Activated T-helper 17 cell treated with anti-CD3 and anti-CD28 coated beads, Interleukin-2, amount 50 U/mL, for 72 hours (primary cell): ENCODE results near the gene AVEN. TPM values are rescaled to one million over a fixed set of nuclear protein-coding genes. Genes with fewer than 3 reads are reported as not detected.

ENCODE experiments used
- ATAC-seq: fragments of 150-1000 bp; cut with Tn5 transposase; replicated peaks from 2 replicates; pipeline ENCODE4 v1.10.0; 2021; ENCODE audit warnings: mild to moderate bottlenecking, moderate library complexity
- H3K27ac Mint-ChIP-seq: one replicate; pipeline ENCODE4 v1.8.0; 2022; ENCODE audit warnings: mixed read lengths
- H3K27me3 Mint-ChIP-seq: one replicate; pipeline ENCODE4 v1.8.0; 2022; ENCODE audit warnings: mixed read lengths
- H3K36me3 Mint-ChIP-seq: one replicate; pipeline ENCODE4 v1.8.0; 2022; ENCODE audit warnings: low read depth, mild to moderate bottlenecking, mixed read lengths
- H3K4me1 Mint-ChIP-seq: one replicate; pipeline ENCODE4 v1.8.0; 2022; ENCODE audit warnings: mixed read lengths
- H3K4me3 Mint-ChIP-seq: one replicate; pipeline ENCODE4 v1.8.0; 2022; ENCODE audit warnings: mild to moderate bottlenecking, mixed read lengths
- H3K9me3 Mint-ChIP-seq: one replicate; pipeline ENCODE4 v1.8.0; 2022; ENCODE audit warnings: mixed read lengths
- total RNA-seq, 2 donors: library from RNA; stranded (reverse); gene quantifications; one replicate each; pipeline ENCODE4 v1.2.3, GENCODE V29; 2022

AVEN gene
- total RNA-seq, 2 donors from 2014 or later = 10.7 to 17.5 TPM

GRCh38 chr15:33941279-33942063 lies 97.5 kb downstream of the AVEN start:
- Mint-ChIP-seq H3K4me1 (no peaks in the 10 kb centered on the region), H3K27ac (no peak overlapping the region), H3K4me3 (no peak overlapping the region), H3K9me3 (no peaks in the 10 kb centered on the region), H3K27me3 (no peaks in the 10 kb centered on the region), H3K36me3 (no peaks in the 10 kb centered on the region)
- ATAC-seq = no peak

- Mint-ChIP-seq H3K4me3 (no peak overlapping the region), H3K9me3 (no peaks in the 10 kb centered on the region), H3K4me1 (no peaks in the 10 kb centered on the region), H3K27me3 (no peaks in the 10 kb centered on the region), H3K36me3 (no peaks in the 10 kb centered on the region), H3K27ac (no peak overlapping the region)
- ATAC-seq = no peak
These were observed 104.1 kb downstream of the AVEN start for GRCh38 chr15:33934921-33935320.

GRCh38 chr15:33934396-33934795 lies 104.6 kb downstream of the AVEN start:
- Mint-ChIP-seq H3K4me1 (no peaks in the 10 kb centered on the region), H3K36me3 (no peaks in the 10 kb centered on the region), H3K9me3 (no peaks in the 10 kb centered on the region), H3K27me3 (no peaks in the 10 kb centered on the region), H3K27ac (no peak overlapping the region), H3K4me3 (no peak overlapping the region)
- ATAC-seq = no peak

GRCh38 chr15:33932734-33933133 lies 106.3 kb downstream of the AVEN start:
- no peak overlapping the region for H3K27ac Mint-ChIP-seq
- H3K27me3 Mint-ChIP-seq = no peaks in the 10 kb centered on the region
- no peak for ATAC-seq
- no peaks in the 10 kb centered on the region for H3K36me3 Mint-ChIP-seq
- H3K4me3 Mint-ChIP-seq = no peak overlapping the region
- no peaks in the 10 kb centered on the region for H3K9me3 Mint-ChIP-seq
- no peaks in the 10 kb centered on the region for H3K4me1 Mint-ChIP-seq

GRCh38 chr15:33926260-33926659 lies 112.7 kb downstream of the AVEN start:
- H3K9me3 Mint-ChIP-seq = no peaks in the 10 kb centered on the region
- no peak overlapping the region for H3K4me3 Mint-ChIP-seq
- H3K4me1 Mint-ChIP-seq = no peaks in the 10 kb centered on the region
- no peaks in the 10 kb centered on the region for H3K36me3 Mint-ChIP-seq
- no peaks in the 10 kb centered on the region for H3K27me3 Mint-ChIP-seq
- H3K27ac Mint-ChIP-seq = no peak overlapping the region
- ATAC-seq = no peak

- Mint-ChIP-seq H3K27ac (no peak overlapping the region), H3K4me1 (peaks cover 5% of the 10 kb centered on the region), H3K4me3 (no peak overlapping the region), H3K36me3 (no peaks in the 10 kb centered on the region), H3K27me3 (no peaks in the 10 kb centered on the region), H3K9me3 (no peaks in the 10 kb centered on the region)
- no peak for ATAC-seq
These were observed 115.6 kb downstream of the AVEN start for GRCh38 chr15:33923446-33923845.

GRCh38 chr15:33915571-33916407 lies 123.2 kb downstream of the AVEN start:
- Mint-ChIP-seq H3K27me3 (no peaks in the 10 kb centered on the region), H3K36me3 (no peaks in the 10 kb centered on the region), H3K27ac (no peak overlapping the region), H3K4me3 (no peak overlapping the region), H3K9me3 (no peaks in the 10 kb centered on the region), H3K4me1 (peaks cover 10% of the 10 kb centered on the region)
- no peak for ATAC-seq

- no peaks in the 10 kb centered on the region for H3K9me3 Mint-ChIP-seq
- ATAC-seq = no peak
- H3K27me3 Mint-ChIP-seq = no peaks in the 10 kb centered on the region
- no peak overlapping the region for H3K27ac Mint-ChIP-seq
- peaks cover 13% of the 10 kb centered on the region for H3K4me1 Mint-ChIP-seq
- H3K36me3 Mint-ChIP-seq = no peaks in the 10 kb centered on the region
- H3K4me3 Mint-ChIP-seq = no peak overlapping the region
These were observed 125.5 kb downstream of the AVEN start for GRCh38 chr15:33913459-33913858.

- Mint-ChIP-seq H3K9me3 (no peaks in the 10 kb centered on the region), H3K27me3 (no peaks in the 10 kb centered on the region), H3K4me1 (peaks cover 13% of the 10 kb centered on the region), H3K4me3 (no peak overlapping the region), H3K27ac (no peak overlapping the region), H3K36me3 (no peaks in the 10 kb centered on the region)
- no peak for ATAC-seq
These were observed 126.7 kb downstream of the AVEN start for GRCh38 chr15:33912326-33912725.

GRCh38 chr15:33910741-33911140 lies 128.3 kb downstream of the AVEN start:
- Mint-ChIP-seq H3K9me3 (no peaks in the 10 kb centered on the region), H3K27me3 (no peaks in the 10 kb centered on the region), H3K4me1 (peaks cover 8% of the 10 kb centered on the region), H3K27ac (no peak overlapping the region), H3K4me3 (no peak overlapping the region), H3K36me3 (no peaks in the 10 kb centered on the region)
- no peak for ATAC-seq

GRCh38 chr15:33908406-33908805 lies 130.6 kb downstream of the AVEN start:
- Mint-ChIP-seq H3K27me3 (no peaks in the 10 kb centered on the region), H3K9me3 (no peaks in the 10 kb centered on the region), H3K4me1 (peaks cover 8% of the 10 kb centered on the region), H3K27ac (no peak overlapping the region), H3K4me3 (no peak overlapping the region), H3K36me3 (no peaks in the 10 kb centered on the region)
- ATAC-seq = no peak

GRCh38 chr15:33907326-33907725 lies 131.7 kb downstream of the AVEN start:
- Mint-ChIP-seq H3K4me1 (peaks cover 8% of the 10 kb centered on the region), H3K9me3 (no peaks in the 10 kb centered on the region), H3K4me3 (no peak overlapping the region), H3K36me3 (no peaks in the 10 kb centered on the region), H3K27ac (no peak overlapping the region), H3K27me3 (no peaks in the 10 kb centered on the region)
- ATAC-seq = no peak

- Mint-ChIP-seq H3K27ac (no peak overlapping the region), H3K4me3 (no peak overlapping the region), H3K9me3 (no peaks in the 10 kb centered on the region), H3K36me3 (no peaks in the 10 kb centered on the region), H3K27me3 (no peaks in the 10 kb centered on the region), H3K4me1 (no peaks in the 10 kb centered on the region)
- ATAC-seq = no peak
These were observed 135.3 kb downstream of the AVEN start for GRCh38 chr15:33903661-33904060.

GRCh38 chr15:33902043-33902442 lies 137.0 kb downstream of the AVEN start:
- H3K36me3 Mint-ChIP-seq = no peaks in the 10 kb centered on the region
- no peak overlapping the region for H3K27ac Mint-ChIP-seq
- no peaks in the 10 kb centered on the region for H3K9me3 Mint-ChIP-seq
- H3K4me1 Mint-ChIP-seq = no peaks in the 10 kb centered on the region
- no peak overlapping the region for H3K4me3 Mint-ChIP-seq
- H3K27me3 Mint-ChIP-seq = no peaks in the 10 kb centered on the region
- ATAC-seq = no peak

GRCh38 chr15:33894193-33894592 lies 144.8 kb downstream of the AVEN start:
- Mint-ChIP-seq H3K27ac (no peak overlapping the region), H3K27me3 (no peaks in the 10 kb centered on the region), H3K4me1 (no peaks in the 10 kb centered on the region), H3K9me3 (no peaks in the 10 kb centered on the region), H3K4me3 (no peak overlapping the region), H3K36me3 (no peaks in the 10 kb centered on the region)
- no peak for ATAC-seq
